ENCODE results near the gene EVI5. TPM values are rescaled to one million over a fixed set of nuclear protein-coding genes. Genes with fewer than 3 reads are reported as not detected.

EVI5 gene
- total RNA-seq, 4 donors from 2014 or later, result 13.6 to 21.6 (median 14.8) TPM

DNA sequence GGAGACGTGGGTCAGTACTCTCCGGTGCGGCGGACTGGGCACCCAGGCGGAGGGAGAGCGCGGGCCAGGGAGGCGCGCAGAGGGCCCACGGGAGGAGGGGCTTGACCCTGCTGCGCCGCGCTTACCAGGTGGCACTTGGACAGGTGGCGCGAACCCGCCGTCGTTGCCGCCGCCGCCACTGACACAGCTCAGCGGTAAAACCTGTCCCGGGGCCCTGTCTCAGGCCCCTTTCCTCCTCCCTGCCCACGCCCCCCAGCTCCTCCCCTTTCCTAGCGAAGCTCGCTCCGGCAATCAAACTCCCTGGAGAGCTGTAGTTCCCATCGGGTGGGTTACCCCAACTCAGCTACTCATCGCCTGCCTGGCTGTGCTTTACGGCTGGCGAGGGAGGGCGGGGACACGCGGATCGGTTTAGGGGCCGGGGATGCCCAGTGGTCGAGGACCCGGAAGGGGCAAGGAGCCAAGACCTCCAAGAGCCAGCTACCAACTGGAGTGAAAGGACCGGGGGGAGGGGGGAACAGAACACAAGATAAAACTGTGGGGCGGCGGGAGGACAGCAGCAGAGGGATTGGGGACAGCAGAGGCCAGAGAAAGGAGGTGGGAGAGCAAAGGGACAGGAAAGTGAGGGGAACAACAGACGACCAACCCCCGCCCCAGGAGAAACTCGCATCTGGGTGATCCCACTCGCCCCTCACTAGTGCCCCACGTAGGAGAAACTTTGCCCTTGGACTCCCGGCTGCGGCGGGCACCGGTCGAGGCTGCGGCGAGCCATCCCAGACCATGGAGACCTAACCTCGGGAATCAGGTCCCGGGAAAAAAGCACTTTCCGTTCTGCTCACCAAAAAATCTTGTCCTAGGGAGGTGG, 301.1 kb downstream of the EVI5 start:
- 2% methylated on average over 44 of the region's 56 CpGs for WGBS
- DNase-seq (ENCODE audit: low spot score in 2 of 2), result no peak
- TF ChIP-seq, protein P1, sequence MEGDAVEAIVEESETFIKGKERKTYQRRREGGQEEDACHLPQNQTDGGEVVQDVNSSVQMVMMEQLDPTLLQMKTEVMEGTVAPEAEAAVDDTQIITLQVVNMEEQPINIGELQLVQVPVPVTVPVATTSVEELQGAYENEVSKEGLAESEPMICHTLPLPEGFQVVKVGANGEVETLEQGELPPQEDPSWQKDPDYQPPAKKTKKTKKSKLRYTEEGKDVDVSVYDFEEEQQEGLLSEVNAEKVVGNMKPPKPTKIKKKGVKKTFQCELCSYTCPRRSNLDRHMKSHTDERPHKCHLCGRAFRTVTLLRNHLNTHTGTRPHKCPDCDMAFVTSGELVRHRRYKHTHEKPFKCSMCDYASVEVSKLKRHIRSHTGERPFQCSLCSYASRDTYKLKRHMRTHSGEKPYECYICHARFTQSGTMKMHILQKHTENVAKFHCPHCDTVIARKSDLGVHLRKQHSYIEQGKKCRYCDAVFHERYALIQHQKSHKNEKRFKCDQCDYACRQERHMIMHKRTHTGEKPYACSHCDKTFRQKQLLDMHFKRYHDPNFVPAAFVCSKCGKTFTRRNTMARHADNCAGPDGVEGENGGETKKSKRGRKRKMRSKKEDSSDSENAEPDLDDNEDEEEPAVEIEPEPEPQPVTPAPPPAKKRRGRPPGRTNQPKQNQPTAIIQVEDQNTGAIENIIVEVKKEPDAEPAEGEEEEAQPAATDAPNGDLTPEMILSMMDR (IDR thresholded peaks at IDR 0.05), result no peak
- TF ChIP-seq EP300 (IDR thresholded peaks at IDR 0.05), result no peak
- no peak for TF ChIP-seq POLR2AphosphoS5 (IDR thresholded peaks at IDR 0.05)
- no peak for TF ChIP-seq POLR2A (IDR thresholded peaks at IDR 0.05)
- Histone ChIP-seq H3K4me1 (peaks cover 70% of the 10 kb centered on the region), H3K4me3 (peak overlapping the region; percentile 60), H3K9me3 (no peaks in the 10 kb centered on the region), H3K36me3 (no peaks in the 10 kb centered on the region), H3K27ac (no peak overlapping the region), H3K27me3 (peaks cover 99% of the 10 kb centered on the region)

DNA sequence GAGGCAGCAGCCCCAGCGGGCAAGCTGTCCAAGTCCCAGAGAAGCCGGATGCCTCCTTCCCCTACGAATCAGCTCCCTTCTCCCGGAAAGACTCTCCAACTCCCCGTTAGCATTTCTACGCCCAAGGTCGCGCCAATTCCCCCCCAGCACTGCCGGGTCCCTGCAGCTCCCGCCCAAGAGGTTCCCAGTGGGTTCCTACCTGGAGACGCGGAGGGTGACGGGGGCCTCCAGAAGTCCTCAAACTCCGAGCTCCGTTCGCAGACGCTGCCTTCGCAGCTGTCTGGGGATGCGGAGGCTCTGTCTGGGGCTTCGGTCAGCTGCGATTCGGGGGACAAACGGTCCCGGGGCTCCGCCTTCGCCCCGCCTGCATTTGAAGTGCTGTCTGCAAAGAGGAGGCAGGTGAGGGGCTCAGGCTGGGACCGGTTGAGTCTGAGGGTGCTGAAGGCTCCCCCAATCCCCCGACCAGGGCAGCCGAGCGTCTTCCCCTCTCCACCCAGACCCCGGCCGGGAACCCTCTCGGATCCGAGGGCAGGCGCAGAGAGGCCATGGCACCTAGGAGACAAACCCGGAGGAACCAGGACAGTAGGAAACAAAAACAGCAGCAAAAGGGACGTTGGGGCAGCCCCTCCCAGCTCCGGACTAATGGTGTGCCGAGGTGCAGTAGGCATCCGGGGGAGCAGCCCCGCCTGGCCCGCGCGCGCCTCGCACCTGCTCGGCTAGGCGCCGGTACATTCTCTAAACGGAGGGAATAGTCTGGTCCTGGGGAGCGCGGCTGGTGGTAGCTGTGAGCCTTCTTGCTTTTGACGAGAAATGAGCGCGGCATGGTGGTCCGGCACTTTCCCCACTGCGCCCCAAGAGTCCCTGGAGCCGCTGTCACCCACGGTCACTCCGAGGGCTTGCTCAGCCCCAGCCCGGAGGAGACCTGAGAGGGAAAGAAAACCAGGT, 302.0 kb downstream of the EVI5 start:
- Histone ChIP-seq H3K36me3 (no peaks in the 10 kb centered on the region), H3K9me3 (no peaks in the 10 kb centered on the region), H3K4me1 (peaks cover 70% of the 10 kb centered on the region), H3K4me3 (peak overlapping the region; percentile 60), H3K27ac (no peak overlapping the region), H3K27me3 (peaks cover 95% of the 10 kb centered on the region)
- TF ChIP-seq EP300 (IDR thresholded peaks at IDR 0.05), result no peak
- TF ChIP-seq, protein P1 (IDR thresholded peaks at IDR 0.05), result no peak
- no peak for TF ChIP-seq POLR2AphosphoS5 (IDR thresholded peaks at IDR 0.05)
- TF ChIP-seq POLR2A (IDR thresholded peaks at IDR 0.05), result no peak
- peak in 1 of 2 donors; percentile 81 for DNase-seq (ENCODE audit: low spot score in 2 of 2)
- WGBS, result 1% methylated on average over 38 of the region's 62 CpGs

DNA sequence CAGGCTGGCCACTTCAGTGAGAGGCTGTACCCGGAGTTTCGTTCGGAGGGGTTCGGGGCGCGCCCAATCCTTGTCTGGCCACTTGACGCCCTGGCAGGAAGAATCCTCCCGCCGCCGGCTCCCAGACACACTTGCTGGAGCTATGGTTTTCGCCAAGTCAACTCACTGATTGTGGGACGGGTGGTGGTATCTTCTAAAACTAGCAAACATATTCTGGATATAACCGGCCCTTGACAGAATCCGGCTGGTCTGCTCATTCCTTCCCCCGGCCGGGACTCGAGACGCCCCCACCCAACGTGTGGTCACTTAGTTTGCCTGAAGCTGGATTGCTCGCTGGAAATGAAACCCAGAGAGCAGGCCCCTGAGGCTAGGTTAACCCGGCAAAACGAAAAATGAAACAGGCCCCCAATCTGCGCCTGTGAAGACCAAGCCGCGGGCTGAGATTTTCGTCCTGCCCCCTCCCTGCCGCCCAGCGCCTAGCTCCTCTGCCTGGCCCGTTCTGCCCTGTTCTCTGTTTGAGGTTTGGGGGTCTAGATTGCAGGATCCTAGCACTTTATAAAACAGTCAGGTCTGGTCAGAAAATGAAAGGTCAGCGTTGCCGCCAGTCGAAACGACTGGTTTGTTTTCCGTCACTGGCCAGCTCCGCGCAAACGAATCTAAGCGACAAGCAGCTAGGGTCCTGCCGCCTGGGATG, 302.8 kb downstream of the EVI5 start:
- H3K4me3 ChIP-seq, result peak overlapping the region; percentile 60
- H3K9me3 ChIP-seq, result no peaks in the 10 kb centered on the region
- peaks cover 88% of the 10 kb centered on the region for H3K27me3 ChIP-seq
- 35% methylated on average over 32 of the region's 39 CpGs for WGBS
- no peak overlapping the region for H3K27ac ChIP-seq
- H3K36me3 ChIP-seq, result no peaks in the 10 kb centered on the region
- H3K4me1 ChIP-seq, result peaks cover 70% of the 10 kb centered on the region
- no peak for DNase-seq (ENCODE audit: low spot score in 2 of 2)
- no peak for TF ChIP-seq POLR2AphosphoS5 (IDR thresholded peaks at IDR 0.05)
- TF ChIP-seq EP300 (IDR thresholded peaks at IDR 0.05), result no peak
- TF ChIP-seq, protein P1 (IDR thresholded peaks at IDR 0.05), result no peak
- no peak for TF ChIP-seq POLR2A (IDR thresholded peaks at IDR 0.05)

DNA sequence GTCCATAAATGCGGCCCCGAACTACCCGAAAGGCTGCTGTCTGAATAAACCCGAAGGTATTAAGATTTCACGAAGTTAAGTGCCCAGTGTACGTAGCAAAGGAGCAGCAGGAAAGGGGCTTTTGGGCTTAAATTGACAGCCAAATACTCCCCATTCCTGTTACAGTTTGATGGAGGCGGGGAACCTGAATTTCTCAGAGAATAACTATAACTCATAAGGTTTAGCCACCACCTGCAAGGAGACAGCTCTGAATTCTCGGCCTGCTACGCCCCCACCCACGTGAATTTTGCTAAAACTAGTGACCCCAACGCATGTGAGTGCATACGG, 303.3 kb downstream of the EVI5 start:
- peak overlapping the region; percentile 60 for H3K4me3 ChIP-seq
- DNase-seq (ENCODE audit: low spot score in 2 of 2), result no peak
- 36% methylated on average over 12 of the region's 12 CpGs for WGBS
- H3K27ac ChIP-seq, result no peak overlapping the region
- no peaks in the 10 kb centered on the region for H3K36me3 ChIP-seq
- peaks cover 65% of the 10 kb centered on the region for H3K4me1 ChIP-seq
- H3K9me3 ChIP-seq, result no peaks in the 10 kb centered on the region
- TF ChIP-seq POLR2AphosphoS5 (IDR thresholded peaks at IDR 0.05) (no peak), POLR2A (IDR thresholded peaks at IDR 0.05) (no peak), EP300 (IDR thresholded peaks at IDR 0.05) (no peak)
- TF ChIP-seq, protein P1 (IDR thresholded peaks at IDR 0.05), result no peak
- peaks cover 82% of the 10 kb centered on the region for H3K27me3 ChIP-seq
